SHP77 (cell line): ENCODE data around the gene LMX1A.

Experiments
- DNase-seq, 2 experiments: peaks; one replicate each; lab custom pipeline; 2025; lab: John Stamatoyannopoulos, UW

The LMX1A gene

GRCh38 chr1:165367375-165367993 lies 11.0 kb upstream of the LMX1A start:
- peak; percentile 60 to 72 for DNase-seq

GRCh38 chr1:165365341-165365740 lies 8.8 kb upstream of the LMX1A start:
- DNase-seq: no peak

GRCh38 chr1:165364568-165365133 lies 8.1 kb upstream of the LMX1A start:
- DNase-seq: no peak

DNA sequence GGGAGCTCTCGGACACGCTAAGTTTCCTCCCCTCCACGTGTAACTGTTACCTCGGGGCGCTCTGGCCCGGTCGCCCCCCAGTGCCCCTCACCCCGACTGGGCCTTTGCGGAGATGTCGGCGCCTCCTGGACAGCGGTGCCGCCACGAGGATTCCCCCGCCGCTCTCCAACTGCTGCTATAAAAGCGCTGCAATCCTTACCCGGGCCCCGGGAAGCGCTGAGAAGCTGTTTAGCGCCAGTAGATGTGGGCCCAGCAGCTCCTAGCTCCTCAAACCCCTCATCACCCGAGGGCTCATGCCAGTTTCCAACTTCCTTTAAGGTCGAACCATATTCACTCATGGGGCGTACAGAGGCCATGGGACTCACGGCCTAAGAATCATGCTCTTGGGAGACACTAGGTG lies 361 bp upstream of the LMX1A start:
- no peak for DNase-seq

DNA sequence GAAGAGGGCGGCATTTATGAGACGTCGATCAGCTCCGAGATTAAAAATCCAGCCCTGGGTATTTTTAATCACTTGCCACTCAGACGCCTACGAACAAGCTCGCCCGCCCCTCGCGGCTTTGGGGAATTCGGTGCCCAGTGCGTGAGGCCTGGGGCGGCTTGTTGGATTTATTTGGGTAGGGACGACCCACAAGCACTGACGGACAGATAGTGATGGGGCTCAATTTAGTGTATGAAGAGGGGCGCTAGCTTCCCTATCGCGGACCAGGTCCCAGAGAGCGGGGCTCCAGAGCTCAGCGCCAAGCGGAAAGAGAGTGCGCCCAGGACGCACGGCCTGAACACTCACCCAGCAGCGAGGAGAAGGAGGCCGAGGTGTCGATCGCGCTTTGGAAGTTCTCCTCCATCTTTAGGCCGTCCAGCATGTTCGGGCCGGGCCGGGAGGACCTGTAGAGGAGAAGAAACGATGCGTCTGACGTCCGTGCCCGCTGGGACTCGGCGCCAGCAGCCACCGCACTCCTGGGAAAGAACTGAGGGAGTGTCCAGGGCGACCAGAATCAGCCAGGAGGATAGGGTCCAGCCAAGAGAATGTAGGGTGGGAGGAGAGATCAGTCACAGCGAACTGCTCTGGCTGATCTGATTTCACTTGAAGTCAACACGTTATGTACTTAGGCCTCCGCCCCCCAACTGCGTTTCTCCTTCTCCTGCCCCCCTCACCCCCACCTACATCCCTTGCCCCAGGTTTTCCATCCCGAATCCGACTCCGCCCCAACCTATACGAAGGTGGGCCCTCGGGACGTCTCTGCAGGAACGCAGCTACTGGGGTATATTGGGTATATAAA lies 1.2 kb downstream of the LMX1A start:
- DNase-seq: no peak

GRCh38 chr1:165354739-165355138 lies 1.8 kb downstream of the LMX1A start:
- DNase-seq: no peak

- DNase-seq: no peak
These were observed 2.5 kb downstream of the LMX1A start for GRCh38 chr1:165353731-165354671.

GRCh38 chr1:165352442-165353293 lies 3.8 kb downstream of the LMX1A start:
- no peak for DNase-seq

DNA sequence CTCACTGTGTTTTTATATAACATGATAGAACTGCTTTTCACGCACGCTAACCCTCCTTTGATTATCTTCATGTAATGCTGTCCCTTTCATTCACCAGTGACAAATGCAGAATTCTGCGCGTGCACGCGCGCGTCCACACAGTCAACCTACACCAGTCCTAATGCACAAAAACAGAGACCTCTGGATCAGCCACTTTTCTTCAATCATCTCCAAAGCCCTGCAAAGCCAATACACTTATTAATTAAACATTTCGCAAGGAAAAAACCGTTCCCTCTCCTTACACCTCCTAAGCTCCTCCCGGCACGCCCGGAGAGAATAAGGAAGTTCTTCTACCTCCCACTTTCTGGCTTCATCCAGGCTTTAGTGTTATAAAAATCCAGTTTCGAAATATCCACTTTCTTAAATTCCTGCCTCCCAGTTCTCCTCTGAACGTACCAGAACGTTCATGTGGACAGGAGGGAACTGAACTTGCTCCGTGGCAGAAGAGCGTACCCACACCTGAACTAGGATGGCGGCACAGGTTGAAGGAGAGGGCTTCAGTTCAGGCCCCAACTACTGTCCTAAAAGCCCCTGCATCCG lies 4.6 kb downstream of the LMX1A start:
- no peak for DNase-seq

GRCh38 chr1:165350840-165351239 lies 5.7 kb downstream of the LMX1A start:
- DNase-seq: no peak

DNA sequence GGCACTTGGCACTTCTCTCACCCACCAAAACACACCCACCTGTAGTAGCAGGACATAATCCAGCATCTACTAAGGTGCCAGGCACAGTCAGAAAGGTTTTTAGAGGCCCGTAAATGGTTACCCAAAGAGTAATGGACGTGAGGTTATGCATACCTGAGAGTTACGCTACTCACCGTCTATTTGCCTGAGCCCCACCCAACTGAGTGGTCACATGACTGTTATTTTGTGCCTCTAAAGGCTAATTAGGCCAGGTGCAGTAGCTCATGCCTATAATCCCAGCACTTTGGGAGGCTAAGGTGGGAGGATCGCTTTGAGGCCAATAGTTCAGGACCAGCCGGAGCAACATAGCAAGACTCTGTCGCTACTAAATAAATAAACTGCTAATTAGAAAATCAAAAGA lies 11.0 kb downstream of the LMX1A start:
- no peak for DNase-seq

DNA sequence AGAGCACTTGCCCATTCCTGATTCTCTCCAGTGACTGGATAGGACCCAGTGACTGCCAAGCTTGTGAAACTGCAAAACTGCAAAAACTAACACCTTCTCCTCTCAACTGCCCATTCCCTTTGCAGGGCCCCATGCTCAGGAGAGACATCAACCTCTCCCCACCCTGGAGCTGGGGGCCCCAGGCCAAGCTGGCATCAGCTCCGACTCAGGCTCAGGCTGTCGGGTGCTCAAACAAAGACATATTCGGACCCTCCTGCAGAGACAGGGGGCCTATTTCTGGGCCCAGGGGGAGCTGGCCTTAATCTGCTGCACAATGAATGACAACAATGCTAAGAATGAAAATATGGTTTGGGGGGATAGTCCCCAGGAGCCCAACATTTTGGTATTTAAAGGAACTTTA lies 11.8 kb downstream of the LMX1A start:
- DNase-seq: no peak

- no peak for DNase-seq
These were observed 12.3 kb downstream of the LMX1A start for GRCh38 chr1:165344198-165344597.

DNA sequence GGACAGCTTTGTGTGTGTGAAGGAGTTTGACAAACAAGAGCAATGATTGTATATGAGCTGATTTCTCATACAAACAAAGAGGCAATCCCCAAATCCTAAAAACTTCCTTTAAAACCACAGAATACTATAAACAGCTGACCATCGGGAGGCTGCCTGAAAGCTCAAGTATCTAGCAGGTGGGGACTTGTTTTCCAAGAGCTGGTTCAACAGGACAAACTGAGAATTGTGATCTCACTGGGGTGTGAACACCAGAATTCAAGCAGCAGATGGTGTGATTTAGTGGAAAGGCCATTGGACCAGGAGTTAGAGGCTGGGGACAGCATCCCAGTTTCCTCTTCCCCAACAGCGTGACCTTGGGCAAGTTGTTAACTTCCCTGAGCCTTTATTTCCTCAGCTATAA lies 13.9 kb downstream of the LMX1A start:
- DNase-seq: no peak

DNA sequence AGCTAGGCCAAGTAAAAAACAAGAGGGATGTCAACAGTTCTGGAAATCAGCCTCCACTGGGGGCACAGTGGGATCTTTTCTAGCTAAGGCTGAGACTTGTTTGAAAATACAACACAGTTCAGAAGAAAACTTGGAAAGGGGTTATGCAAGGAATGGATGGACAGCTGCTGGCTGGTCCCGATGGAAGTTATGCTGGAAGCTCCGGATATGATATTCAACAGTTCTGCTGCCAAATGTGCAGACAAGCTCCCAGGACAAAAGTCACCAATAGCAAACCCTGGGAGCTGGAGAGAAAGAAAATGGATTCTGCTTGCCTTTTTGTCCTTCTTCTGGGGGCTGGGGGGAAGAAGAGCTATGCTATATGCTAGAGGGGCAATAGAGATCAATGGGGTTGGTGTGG lies 14.3 kb downstream of the LMX1A start:
- DNase-seq: no peak

DNA sequence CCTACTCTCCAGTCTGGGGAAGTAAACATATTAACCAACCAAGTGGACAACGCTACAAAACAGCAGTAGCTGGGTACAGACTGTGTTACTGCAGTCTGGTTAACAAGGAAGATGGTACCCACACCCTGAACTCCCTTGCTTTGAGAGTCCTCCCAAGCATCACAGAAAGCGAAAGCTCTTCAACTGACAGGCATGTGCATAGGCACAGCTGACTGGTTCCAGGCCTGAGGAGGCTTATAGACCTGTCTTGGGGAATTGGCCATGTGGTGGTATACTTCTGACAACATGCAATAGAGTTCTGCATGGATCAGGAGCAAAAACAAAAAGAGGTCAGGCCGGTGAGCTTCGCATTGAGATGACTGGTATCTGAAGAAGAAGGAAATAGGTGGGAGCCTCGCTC lies 17.4 kb downstream of the LMX1A start:
- no peak for DNase-seq

- DNase-seq: no peak
These were observed 26.0 kb downstream of the LMX1A start for GRCh38 chr1:165330483-165330882.

- DNase-seq: no peak
These were observed 27.4 kb downstream of the LMX1A start for GRCh38 chr1:165329104-165329503.

DNA sequence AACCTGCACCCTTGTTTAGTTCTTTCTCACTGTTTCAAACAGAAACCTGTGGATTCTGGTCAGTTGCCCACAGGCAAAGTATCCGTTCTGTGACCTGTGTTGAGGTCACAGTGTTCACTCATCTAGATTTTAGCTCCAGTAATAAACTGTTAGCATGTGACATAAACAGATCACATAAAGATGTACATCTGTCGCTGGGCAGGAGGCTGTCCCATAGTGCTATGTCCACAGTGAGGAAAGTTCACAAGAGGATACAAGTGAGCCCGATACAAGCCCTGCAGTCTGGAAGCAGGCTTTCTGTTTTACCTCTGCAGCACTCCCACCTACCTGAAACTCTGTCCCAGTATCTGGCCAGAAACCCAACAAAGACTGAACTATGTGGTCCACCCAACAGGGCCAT lies 28.4 kb downstream of the LMX1A start:
- DNase-seq: no peak

DNA sequence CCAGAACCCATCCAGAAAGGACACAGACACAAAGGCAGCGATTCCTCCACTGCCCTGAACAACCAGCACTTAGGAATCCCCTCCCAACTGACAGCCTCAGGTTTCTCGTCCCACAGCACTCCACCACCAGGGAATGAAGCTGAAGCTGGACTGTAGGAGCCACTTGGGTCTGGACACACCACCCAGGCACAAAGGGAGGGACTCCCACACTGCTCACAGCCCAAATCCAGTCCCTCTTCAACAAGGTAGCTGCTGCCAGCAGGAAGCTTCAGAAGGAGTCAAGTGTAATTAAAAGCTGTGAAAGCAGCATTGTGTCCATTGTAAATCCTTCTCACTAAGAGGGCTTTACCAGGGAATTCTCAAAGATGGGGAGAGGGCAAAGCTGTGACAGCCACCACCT lies 29.0 kb downstream of the LMX1A start:
- DNase-seq: no peak
